ENCODE data around the gene SSBP3.

Gene SSBP3

DNA sequence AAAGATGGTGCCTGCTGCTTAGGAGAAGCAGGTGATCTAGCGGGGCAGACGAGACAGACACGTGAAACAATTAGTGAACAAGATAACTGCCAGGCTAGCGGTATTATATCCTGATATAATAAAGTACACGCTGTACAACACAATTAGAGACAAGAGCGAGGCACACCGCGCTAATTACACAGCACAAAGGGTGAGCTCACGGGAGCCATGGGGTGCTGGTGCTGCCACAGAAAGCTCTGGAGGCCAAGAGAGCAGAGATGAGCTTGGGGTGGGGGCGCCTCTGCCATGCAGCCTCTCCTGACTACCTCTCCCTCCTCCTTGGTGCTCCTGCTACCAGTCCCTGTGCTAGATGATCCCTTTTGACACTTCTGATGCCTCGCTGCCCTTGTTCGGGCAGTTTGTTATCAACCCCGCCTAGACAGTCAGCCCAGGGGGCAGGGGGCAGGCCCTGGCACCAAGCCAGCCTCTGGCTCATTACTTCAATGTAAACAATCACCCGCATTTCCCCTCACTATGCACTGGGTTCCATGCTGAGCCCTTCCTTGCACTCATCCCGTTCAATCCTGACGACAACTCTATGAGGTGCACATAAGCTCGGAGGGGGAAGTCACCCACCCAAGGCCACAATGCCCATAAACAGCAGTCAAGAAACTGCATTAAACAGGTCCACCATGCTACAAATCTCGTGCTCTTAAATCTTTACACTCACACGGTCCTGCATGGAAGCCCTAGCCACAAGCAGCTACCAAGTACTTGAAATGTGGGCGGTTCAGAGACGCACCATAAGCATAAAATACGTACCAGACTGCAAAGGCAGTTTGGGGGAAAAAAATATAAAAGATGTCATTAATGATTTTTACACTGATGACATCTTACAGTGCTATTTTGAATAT lies 103.0 kb downstream of the SSBP3 start:
- no peak for FAIRE-seq

GRCh38 chr1:54302549-54302948 lies 103.6 kb downstream of the SSBP3 start:
- FAIRE-seq = no peak

DNA sequence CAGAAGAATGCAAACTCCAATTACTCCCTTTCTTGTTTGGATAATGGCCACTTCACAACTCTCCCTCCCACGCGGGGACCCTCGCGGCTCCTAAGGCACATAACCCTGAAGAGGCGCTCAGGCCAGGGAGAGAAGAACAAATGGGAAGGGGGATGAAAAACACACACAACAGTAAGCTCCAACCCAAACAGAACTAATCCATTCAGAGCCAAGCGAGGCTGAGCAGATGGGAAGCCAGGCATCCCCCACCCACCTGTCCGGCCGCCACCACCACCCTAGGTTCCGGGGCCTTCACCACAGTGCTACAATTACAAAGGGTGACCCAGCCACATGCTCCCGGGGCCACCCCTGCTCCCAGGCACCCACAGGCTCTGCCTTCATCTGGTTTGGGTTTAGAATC lies 104.7 kb downstream of the SSBP3 start:
- FAIRE-seq = no peak

DNA sequence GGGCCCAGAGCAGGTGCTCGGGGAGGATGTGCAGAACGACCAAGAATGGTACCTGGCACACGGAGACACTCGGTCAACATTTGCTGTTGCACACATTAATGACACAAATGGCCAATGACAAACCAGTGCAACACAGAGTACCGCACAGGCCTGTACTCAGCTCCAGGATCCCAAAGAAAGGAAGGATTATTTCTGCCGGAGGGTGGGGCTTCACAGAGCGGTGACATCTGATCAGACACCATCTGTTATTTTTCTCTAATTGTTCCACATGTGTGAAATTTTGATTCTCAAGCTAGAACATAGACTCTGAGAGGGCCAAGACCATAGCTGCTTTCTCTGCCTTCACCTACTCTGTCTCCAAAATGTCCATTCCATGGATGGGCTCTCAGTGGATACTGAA lies 105.8 kb downstream of the SSBP3 start:
- FAIRE-seq = no peak

DNA sequence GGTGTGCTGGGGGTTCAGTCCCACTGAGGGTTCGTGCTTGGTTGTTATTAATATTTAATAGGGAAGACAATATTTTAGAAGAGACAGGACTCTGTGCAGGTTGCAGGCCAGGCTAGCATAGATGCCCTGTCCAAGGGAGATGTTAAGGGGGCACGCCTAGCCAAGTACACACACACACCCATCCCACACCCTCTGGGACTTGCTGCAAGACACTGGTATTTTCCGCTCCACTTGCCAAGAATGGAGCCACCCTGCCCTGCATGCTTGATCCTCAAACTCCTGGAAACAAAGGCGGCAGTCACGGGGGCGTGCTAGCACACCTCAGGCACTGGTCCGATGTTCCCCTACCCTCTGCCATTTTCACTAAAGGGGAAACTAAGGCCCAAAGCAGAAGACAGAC lies 107.2 kb downstream of the SSBP3 start:
- no peak for FAIRE-seq

DNA sequence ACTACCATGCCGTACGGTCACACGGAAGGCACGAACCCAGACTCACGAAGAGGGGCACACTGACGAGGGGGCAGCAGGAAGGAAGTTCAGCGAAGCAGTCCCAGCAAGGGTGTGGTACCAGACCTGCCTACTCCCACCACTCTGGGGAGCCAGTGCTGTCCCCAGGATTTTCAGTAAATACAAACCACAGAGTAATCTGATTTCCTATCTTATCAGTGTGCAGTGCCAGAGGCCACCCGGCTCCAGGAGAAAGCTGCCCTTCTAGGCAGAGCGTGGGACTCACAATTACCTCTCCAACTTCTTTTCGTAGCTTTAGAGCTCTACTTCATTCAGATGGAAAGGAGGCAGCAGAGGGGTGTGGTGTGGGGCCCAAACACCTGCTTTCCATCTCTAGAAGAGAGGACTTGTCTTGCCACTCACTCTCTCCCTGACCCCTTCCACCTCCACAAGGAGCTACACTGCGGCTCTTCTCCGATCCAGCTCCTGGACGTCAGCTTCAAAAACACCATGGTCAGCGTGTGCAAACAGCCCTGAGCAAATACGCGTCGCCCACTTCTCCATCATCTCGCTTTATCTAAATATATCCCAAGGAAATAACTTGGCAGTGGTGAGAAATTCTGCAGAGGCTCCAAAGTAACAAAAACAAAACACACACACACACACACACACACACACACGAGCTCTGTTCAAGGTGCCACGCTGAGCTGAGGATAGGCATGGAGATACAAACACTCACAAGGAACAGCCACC lies 107.7 kb downstream of the SSBP3 start:
- no peak for FAIRE-seq

- no peak for FAIRE-seq
Measured at GRCh38 chr1:54297596-54298283, 108.5 kb downstream of the SSBP3 start.

- no peak for FAIRE-seq
Measured at GRCh38 chr1:54296666-54297065, 109.5 kb downstream of the SSBP3 start.

DNA sequence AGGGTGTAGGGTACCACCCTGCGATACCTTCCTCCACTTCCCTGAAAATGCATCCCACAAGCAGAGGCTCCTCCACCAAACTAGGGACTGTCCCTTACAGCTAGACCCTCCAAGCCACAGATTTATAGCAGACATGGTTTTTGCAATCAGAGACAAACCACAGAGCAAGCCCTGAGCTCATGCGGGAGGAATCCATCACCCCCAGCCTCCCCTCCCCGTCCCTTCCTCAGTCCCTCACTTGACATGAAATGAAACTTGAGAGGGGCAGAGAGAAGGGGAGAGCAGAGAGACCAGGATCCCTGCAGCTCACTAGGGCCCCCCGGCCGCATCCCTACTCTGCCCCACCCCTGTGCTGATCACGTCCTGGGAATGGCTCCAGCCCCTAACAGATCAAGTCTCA lies 111.3 kb downstream of the SSBP3 start:
- FAIRE-seq = no peak

DNA sequence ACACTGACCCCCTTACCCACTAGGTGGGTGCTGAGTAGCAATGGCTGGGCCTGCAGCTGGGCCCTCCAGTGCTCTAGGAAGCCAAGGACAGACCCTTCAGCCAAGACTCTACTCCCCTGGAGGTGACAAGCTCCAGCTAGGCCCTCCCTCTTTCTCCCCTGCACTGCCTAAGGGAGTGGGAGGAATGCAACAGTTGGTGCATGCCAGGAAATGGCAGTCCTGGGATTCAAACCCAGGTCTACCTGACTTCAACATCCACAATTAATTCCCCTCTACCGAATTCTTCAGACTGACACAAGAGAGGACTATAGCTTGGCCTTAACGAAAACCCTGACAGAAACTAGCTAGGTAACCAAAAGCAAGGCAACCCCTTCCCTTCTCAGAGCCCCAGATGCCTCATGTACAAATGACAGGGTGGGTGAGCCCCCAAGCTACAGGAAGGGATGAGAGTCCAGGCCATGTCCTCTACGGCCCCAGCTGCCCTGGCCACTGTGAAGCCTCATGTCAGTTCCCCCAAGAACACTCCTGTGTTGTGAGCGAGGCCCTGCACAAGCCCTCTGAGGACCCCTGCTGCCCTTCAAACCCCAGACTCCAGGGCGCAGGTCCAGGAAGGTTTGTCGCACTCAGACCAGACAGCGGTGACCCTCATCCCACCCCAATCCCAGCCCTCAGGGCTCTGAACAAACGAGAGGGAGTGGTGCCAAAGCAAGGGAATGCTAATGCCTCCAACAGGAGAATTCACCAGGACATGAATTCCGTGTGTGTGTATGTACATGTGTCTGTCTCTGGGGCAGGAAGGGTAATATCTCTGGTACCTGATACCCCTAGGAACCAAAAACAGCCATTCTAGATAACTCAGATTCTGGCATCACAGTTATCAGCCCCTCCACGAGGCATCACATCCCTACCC lies 113.9 kb downstream of the SSBP3 start:
- FAIRE-seq = no peak

- no peak for FAIRE-seq
Measured at GRCh38 chr1:54291276-54292001, 114.8 kb downstream of the SSBP3 start.

- no peak for FAIRE-seq
Measured at GRCh38 chr1:54290506-54291184, 115.5 kb downstream of the SSBP3 start.

GRCh38 chr1:54289712-54290233 lies 116.4 kb downstream of the SSBP3 start:
- FAIRE-seq = no peak

DNA sequence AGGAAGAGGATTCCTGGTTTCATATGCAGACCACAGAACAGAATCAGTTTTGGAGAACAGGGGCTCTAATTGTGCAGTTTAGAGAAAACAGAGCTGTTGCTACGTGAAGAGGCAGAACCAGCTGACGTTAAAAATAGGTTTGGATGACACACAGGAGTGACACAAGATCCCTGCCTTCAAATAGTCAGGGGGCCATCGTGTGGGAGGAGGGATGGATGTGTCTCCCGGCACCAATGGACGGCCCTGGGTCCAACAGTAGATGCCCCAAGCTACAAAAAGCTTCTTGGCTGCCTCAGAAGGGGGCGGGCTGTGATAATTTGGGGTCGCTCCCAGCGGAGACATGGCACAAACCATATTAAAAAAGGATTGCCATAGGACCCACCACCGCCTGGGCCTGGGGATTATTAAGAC lies 118.4 kb downstream of the SSBP3 start:
- no peak for FAIRE-seq

DNA sequence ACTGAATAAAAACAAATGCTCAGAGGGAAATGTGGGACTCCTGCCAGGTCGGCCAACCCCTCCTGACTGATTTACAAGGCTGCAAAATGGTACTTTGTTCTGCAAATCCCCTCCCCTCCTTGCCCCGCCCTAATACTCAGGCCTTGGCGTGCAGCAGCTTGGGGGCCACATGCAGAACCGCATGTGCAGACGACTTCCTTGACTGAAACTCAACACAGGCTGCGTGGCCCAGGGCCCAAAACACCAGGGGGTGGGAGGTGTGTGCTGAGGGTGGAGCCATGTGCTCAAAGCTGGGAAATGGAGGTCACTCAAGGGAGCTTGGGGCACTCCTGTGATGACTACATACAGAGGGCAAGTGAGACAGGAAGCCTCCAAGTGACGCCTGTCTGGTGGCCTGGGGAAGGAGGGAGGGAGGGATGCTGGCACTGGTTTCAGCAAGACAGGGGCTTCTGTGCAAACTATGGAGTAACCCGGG lies 119.0 kb downstream of the SSBP3 start:
- FAIRE-seq = no peak

GRCh38 chr1:54285815-54286345 lies 120.3 kb downstream of the SSBP3 start:
- no peak for FAIRE-seq

DNA sequence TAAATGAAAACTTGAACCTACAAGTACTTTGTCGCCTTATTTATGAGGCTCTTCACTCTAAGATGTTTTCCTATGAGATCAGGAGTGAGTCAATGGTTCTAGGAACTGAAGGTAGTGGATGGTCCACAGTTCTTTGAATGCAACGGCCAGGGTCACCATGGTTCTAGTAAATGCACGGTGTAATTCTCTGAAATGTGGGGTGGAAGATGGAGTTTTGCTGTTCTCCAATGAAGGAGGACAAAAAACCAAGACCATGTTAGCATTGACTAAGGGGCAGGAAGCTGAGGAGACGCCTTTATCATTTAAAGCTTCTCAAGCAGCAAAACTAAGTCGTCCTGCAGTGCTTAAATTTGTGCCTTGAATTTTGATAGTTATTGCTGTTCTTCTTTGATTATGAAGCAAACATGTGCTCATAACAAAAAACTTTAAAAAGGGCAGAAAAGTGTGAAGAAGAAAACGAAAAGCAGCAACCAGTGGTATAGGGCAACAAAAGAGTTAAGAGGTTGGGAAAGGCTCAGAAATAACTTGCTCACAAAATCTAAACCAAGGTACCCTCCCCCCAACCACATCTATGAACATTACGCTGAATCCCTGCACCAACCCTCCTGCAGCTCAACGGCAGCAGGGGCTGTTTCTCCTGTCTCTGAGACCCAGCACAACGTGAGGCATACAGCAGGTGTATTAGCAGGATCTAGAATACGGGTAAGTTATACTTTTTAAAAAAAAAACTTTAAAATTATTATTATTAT lies 121.2 kb downstream of the SSBP3 start:
- no peak for FAIRE-seq

- FAIRE-seq = no peak
Measured at GRCh38 chr1:54283635-54284385, 122.4 kb downstream of the SSBP3 start.
